Liver (tissue), 3 donors: ENCODE results near the gene ARIH1.
"Not testable (repeated sequence)": the region's sequence is repeated elsewhere in the genome, so short reads cannot be mapped to it uniquely, and the experiment has no call there.

Experiments
- ATF3 ChIP-seq: IDR thresholded peaks from 2 replicates; pipeline ENCODE4 v1.6.1; 2016; ENCODE audit warnings: antibody characterized with exemption
- CTCF ChIP-seq: fragments of 150-350 bp; IDR thresholded peaks from 2 replicates; pipeline ENCODE4 v1.5.1; 2017; ENCODE audit warnings: improper control_type of control experiment, low read depth, low read length; ENCODE audit not compliant: missing input control
- FOXA1 ChIP-seq: IDR thresholded peaks from 2 replicates; pipeline ENCODE4 v1.6.1; 2016; ENCODE audit warnings: antibody characterized with exemption
- FOXA2 ChIP-seq: IDR thresholded peaks from 2 replicates; pipeline ENCODE4 v1.6.1; 2016; ENCODE audit warnings: antibody characterized with exemption
- HNF4A ChIP-seq, 2 donors: conservative IDR thresholded peaks; 2 replicates each; pipeline ENCODE4 v1.6.1; 2016; ENCODE audit warnings: antibody characterized with exemption in 2 of 2, mild to moderate bottlenecking in 2 of 2
- HNF4G ChIP-seq: IDR thresholded peaks from 2 replicates; pipeline ENCODE4 v1.6.1; 2016; ENCODE audit warnings: antibody characterized with exemption
- MAX ChIP-seq: IDR thresholded peaks from 2 replicates; pipeline ENCODE4 v1.6.1; 2016; ENCODE audit warnings: antibody characterized with exemption
- RAD21 ChIP-seq, 2 donors: IDR thresholded peaks; 2 replicates each; pipeline ENCODE4 v1.6.1; 2016; ENCODE audit warnings: antibody characterized with exemption in 2 of 2, mild to moderate bottlenecking in 2 of 2
- REST ChIP-seq: IDR thresholded peaks from 2 replicates; pipeline ENCODE4 v1.6.1; 2016; ENCODE audit warnings: antibody characterized with exemption, mild to moderate bottlenecking
- SP1 ChIP-seq: IDR thresholded peaks from 2 replicates; pipeline ENCODE4 v1.6.1; 2018; ENCODE audit warnings: antibody characterized with exemption, mild to moderate bottlenecking
- TAF1 ChIP-seq: conservative IDR thresholded peaks from 2 replicates; pipeline ENCODE4 v1.6.1; 2016; ENCODE audit warnings: antibody characterized with exemption, mild to moderate bottlenecking
- YY1 ChIP-seq: IDR thresholded peaks from 2 replicates; pipeline ENCODE4 v1.6.1; 2016; ENCODE audit warnings: antibody characterized with exemption, mild to moderate bottlenecking
- ZBTB33 ChIP-seq: IDR thresholded peaks from 2 replicates; pipeline ENCODE4 v1.6.1; 2016; ENCODE audit warnings: antibody characterized with exemption
- donor health status: healthy.
- donor health status: healthy.

GRCh38 chr15:72639759-72640483, 165.8 kb downstream of the ARIH1 start:
- TF ChIP-seq RAD21 (IDR thresholded peaks at IDR 0.05); CTCF; SP1; ZBTB33; TAF1; FOXA1; MAX; REST; FOXA2; ATF3; HNF4A (conservative IDR thresholded peaks at IDR 0.05); YY1; HNF4G: not testable (repeated sequence)
